Natural killer cell (primary cell): Measurements from ENCODE around the gene SETD1B. TPM values are rescaled to one million over a fixed set of nuclear protein-coding genes. Genes with fewer than 3 reads are reported as not detected.

Source experiments
- ATAC-seq, 3 donors: fragments of 150-1000 bp in 2 of 3; fragments of 200-7000 bp in 1 of 3; cut with Tn5 transposase; 1 replicate in 1 of 3; 2 replicates in 2 of 3; pipeline ENCODE4 v1.10.0; 2021; ENCODE audit warnings: mild to moderate bottlenecking in 2 of 3, moderate library complexity in 2 of 3
- DNase-seq, 2 donors: peaks; one replicate each; pipeline versions ENCODE4 v3.0.0 to v3.0.0-alpha.2; 2013 to 2021; ENCODE audit warnings: mixed read lengths in 1 of 2
- H3K27ac ChIP-seq: one replicate; pipeline ENCODE4 v1.5.1; 2013; ENCODE audit warnings: mild to moderate bottlenecking, low read length
- H3K27me3 ChIP-seq: one replicate; pipeline ENCODE4 v1.6.1; 2013; ENCODE audit warnings: low read length; ENCODE audit not compliant: control insufficient read depth, insufficient read depth
- H3K36me3 ChIP-seq: one replicate; pipeline ENCODE4 v1.6.1; 2013; ENCODE audit warnings: low read length; ENCODE audit not compliant: control insufficient read depth, insufficient read depth
- H3K4me1 ChIP-seq: one replicate; pipeline ENCODE4 v1.6.1; 2013; ENCODE audit warnings: low read length; ENCODE audit not compliant: control insufficient read depth, insufficient read depth
- H3K4me3 ChIP-seq: one replicate; pipeline ENCODE4 v1.5.1; 2013; ENCODE audit warnings: low read length
- H3K9me3 ChIP-seq: one replicate; pipeline ENCODE4 v1.6.1; 2013; ENCODE audit warnings: low read length; ENCODE audit not compliant: control insufficient read depth, insufficient read depth
- H3K27ac Mint-ChIP-seq, 2 donors: one replicate each; pipeline ENCODE4 v1.8.0; 2022; ENCODE audit warnings: mild to moderate bottlenecking in 2 of 2, mixed read lengths in 2 of 2, moderate library complexity in 1 of 2
- H3K27me3 Mint-ChIP-seq, 2 donors: one replicate each; pipeline ENCODE4 v1.8.0; 2022; ENCODE audit warnings: low read depth in 2 of 2, mixed read lengths in 2 of 2
- H3K36me3 Mint-ChIP-seq: one replicate; pipeline ENCODE4 v1.8.0; 2022; ENCODE audit warnings: mixed read lengths
- H3K4me1 Mint-ChIP-seq, 2 donors: one replicate each; pipeline ENCODE4 v1.8.0; 2022; ENCODE audit warnings: mixed read lengths in 2 of 2
- H3K4me3 Mint-ChIP-seq: one replicate; pipeline ENCODE4 v1.8.0; 2022; ENCODE audit warnings: mild to moderate bottlenecking, moderate library complexity, mixed read lengths
- H3K9me3 Mint-ChIP-seq, 2 donors: one replicate each; pipeline ENCODE4 v1.8.0; 2022; ENCODE audit warnings: mixed read lengths in 2 of 2
- WGBS: methylation state at CpG from one replicate; pipeline ENCODE4 v1.1.7; 2013; ENCODE audit warnings: missing lambda C conversion rate; ENCODE audit not compliant: insufficient coverage; 5-methylcytosine and 5-hydroxymethylcytosine counted together
- intact Hi-C: fragments of 100-400 bp; cut with micrococcal nuclease; formaldehyde crosslinking; loops from one replicate; pipeline ENCODE4 v1.14.2; 2022
- total RNA-seq, 4 donors: library from RNA; stranded (reverse); fragments of 120-200 nt in 1 of 4; gene quantifications; one replicate each; pipeline versions ENCODE4 v1.2.3 to v1.2.4, GENCODE V29; 2013 to 2022
- TF ChIP-seq, protein P1 (sequence below): fragments of 200-600 bp; IDR thresholded peaks from one replicate; pipeline ENCODE4 v1.8.0; 2022; ENCODE audit warnings: antibody characterized with exemption

The SETD1B gene
- total RNA-seq, 3 donors from 2014 or later (not counting 1 experiment from before 2014, with no cell fraction given): 55.1 to 57.5 (median 56.2) TPM

DNA sequence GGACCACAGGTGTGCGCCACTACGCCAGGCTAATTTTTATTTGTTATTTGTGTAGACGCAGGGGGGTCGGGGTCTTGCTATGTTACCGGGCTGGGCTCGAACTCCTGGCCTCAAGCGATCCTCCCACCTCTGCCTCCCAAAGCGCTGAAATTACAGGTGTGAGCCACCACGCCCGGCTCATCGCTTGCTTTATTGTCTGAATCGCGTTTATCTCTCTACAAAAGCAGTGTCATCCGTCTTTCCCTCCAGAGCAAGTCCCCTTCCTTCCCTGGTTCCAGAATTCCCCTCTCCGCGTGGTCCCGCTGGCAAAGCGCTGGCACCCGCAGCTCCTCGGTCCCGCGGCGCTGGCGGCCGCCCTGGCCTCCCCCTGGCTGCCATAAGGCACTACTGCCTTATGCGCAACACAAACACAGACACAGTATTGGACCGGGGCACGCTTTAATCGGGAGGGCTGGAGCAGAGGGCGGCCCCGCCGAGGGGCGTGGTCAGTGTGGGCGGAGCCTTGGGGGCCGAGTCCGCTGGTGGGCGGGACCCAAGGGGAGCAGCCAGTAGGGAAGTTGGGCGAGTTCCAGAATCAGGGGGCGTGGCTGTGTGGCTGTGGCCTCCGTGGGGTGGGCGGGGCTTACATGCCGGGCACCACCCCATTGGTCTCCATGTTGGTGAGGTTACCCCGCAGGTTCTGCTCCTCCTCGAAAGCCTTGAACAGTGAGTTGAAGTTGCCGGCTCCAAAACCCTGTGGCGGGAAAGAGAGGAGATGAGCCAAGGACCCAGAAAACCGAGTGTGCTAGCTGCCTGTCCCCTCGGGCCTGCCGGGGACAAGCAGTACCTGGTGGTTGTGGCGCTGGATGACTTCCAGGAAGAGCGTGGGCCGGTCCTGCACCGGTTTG is 35.5 kb downstream of the SETD1B start:
- 14% methylated on average over 53 of the region's 53 CpGs for WGBS
- H3K4me1 ChIP-seq: peaks cover 17% of the 10 kb centered on the region
- TF ChIP-seq, protein P1, sequence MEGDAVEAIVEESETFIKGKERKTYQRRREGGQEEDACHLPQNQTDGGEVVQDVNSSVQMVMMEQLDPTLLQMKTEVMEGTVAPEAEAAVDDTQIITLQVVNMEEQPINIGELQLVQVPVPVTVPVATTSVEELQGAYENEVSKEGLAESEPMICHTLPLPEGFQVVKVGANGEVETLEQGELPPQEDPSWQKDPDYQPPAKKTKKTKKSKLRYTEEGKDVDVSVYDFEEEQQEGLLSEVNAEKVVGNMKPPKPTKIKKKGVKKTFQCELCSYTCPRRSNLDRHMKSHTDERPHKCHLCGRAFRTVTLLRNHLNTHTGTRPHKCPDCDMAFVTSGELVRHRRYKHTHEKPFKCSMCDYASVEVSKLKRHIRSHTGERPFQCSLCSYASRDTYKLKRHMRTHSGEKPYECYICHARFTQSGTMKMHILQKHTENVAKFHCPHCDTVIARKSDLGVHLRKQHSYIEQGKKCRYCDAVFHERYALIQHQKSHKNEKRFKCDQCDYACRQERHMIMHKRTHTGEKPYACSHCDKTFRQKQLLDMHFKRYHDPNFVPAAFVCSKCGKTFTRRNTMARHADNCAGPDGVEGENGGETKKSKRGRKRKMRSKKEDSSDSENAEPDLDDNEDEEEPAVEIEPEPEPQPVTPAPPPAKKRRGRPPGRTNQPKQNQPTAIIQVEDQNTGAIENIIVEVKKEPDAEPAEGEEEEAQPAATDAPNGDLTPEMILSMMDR: no peak

DNA sequence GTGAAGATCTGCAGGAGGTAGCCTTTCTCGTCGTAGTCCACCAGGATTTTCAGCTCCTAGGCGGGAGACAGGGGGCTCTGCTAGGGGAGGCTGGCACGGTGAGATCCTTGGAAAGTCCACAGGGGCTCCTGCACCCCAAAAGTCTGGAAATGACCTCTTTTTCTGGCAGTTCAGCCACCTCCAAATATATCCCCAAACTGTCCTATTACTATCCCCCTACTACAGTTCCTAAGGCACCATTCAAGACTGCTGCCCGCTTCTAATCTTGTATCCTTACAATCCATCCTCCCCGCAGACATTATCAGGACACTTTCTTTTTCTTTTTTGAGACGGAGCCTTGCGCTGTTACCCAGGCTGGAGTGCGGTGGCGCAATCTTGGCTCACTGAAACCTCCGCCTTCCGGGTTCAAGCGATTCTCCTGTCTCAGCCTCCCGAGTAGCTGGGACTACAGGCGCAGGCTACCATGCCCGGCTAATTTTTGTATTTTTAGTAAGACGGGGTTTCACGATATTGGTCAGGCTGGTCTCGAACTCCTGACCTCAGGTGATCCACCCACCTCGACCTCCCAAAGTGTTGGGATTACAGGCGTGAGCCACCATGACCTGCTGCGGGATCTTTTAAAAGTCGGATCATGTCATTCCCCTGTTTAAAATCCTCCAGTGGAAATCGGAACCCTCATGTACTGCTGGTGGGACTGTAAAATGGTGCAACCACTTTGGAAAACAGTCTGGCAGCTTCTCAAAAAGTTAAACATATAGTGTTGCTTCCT is 36.4 kb downstream of the SETD1B start:
- intact Hi-C loops: loop anchor here (1.0 kb wide), 1 partner anchor 48 kb away; the partner anchor contains the start of gene PSMD9
- Mint-ChIP-seq H3K4me1 (peaks cover 12 to 19% of the 10 kb centered on the region in 2 donors), H3K27ac (peak overlapping the region; percentile 53 to 91), H3K9me3 (no peaks in the 10 kb centered on the region), H3K4me3 (peak overlapping the region; percentile 91), H3K36me3 (no peaks in the 10 kb centered on the region), H3K27me3 (no peaks in the 10 kb centered on the region)
- Histone ChIP-seq H3K4me1 (peaks cover 17% of the 10 kb centered on the region), H3K36me3 (no peaks in the 10 kb centered on the region), H3K27me3 (no peaks in the 10 kb centered on the region), H3K27ac (peak overlapping the region; percentile 27), H3K4me3 (peak overlapping the region; percentile 59), H3K9me3 (no peaks in the 10 kb centered on the region)
- TF ChIP-seq, protein P1: no peak
- ATAC-seq (no peak), DNase-seq (no peak)
- 75% methylated on average over 24 of the region's 24 CpGs for WGBS

More for the DNA sequence above, 35.5 kb downstream of the SETD1B start:
- H3K9me3 ChIP-seq: no peaks in the 10 kb centered on the region
- Mint-ChIP-seq H3K27me3 (no peaks in the 10 kb centered on the region), H3K9me3 (no peaks in the 10 kb centered on the region), H3K4me1 (peaks cover 12 to 19% of the 10 kb centered on the region in 2 donors), H3K36me3 (no peaks in the 10 kb centered on the region), H3K27ac (peak overlapping the region; percentile 53 to 91), H3K4me3 (peak overlapping the region; percentile 91)
- intact Hi-C loops: loop anchor here (1.0 kb wide), 1 partner anchor 49 kb away; the partner anchor contains the start of gene PSMD9
- DNase-seq (peak; percentile 99 to 100), ATAC-seq (peak; percentile 98 to 100 (median 98))
- peak overlapping the region; percentile 59 for H3K4me3 ChIP-seq
- peak overlapping the region; percentile 27 for H3K27ac ChIP-seq
- no peaks in the 10 kb centered on the region for H3K36me3 ChIP-seq
- no peaks in the 10 kb centered on the region for H3K27me3 ChIP-seq

DNA sequence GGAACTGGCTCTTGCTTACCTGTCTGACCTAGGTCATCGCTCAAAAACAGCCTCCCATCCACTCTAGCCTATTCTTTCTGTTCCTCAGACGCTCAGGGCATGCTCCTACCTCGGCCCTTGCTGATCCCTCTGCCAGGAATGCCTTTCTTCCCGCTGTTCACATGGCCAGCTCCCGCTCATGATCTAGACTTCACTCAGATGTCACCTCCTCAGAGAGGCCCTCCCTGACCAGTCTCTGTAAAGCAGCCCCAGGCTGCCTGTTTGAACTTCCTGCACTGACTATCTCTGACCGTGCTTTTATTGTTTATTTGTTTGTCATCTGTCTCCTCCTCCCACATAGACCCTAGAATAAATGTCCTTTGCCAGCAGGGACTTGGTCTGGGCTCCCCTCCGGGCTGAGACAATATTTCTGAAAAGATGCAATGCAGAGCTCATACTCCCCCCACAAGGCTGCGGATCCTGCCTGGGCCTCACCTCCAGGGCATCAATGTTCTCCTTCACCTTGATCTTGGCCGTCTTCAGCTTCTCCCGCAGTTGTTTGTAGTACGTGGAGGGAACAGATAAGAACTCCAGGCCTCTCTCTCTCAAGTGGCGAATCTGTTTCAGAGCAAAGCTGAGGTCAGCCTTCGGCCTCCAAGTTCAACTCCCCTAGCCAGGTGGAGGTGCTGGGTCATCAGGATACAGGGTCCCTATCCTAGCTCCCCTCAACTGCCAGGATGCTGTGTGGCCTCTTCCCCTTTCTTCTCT is 39.6 kb downstream of the SETD1B start:
- 93% methylated on average over 13 of the region's 13 CpGs for WGBS
- H3K27ac Mint-ChIP-seq: no peak overlapping the region
- no peak for DNase-seq

More for the DNA sequence above, 39.6 kb downstream of the SETD1B start:
- no peaks in the 10 kb centered on the region for H3K27me3 ChIP-seq
- H3K4me1 Mint-ChIP-seq: peaks cover 12 to 19% of the 10 kb centered on the region in 2 donors
- H3K9me3 ChIP-seq: no peaks in the 10 kb centered on the region
- H3K27ac ChIP-seq: no peak overlapping the region
- H3K4me3 ChIP-seq: no peak overlapping the region
- H3K9me3 Mint-ChIP-seq: no peaks in the 10 kb centered on the region
- no peak overlapping the region for H3K4me3 Mint-ChIP-seq
- TF ChIP-seq, protein P1: no peak
- H3K36me3 ChIP-seq: no peaks in the 10 kb centered on the region
- peaks cover 21% of the 10 kb centered on the region for H3K4me1 ChIP-seq
- no peaks in the 10 kb centered on the region for H3K27me3 Mint-ChIP-seq
- H3K36me3 Mint-ChIP-seq: no peaks in the 10 kb centered on the region
- intact Hi-C loops: no loop called here
- no peak for ATAC-seq
